SW 1271 (cell line): ENCODE measurements around the gene ANGPTL3.
"Not testable (repeated sequence)": the region's sequence is repeated elsewhere in the genome, so short reads cannot be mapped to it uniquely, and the experiment has no call there.

Experiments
- DNase-seq, 2 experiments: peaks; one replicate each; lab custom pipeline; 2025; lab: John Stamatoyannopoulos, UW

ANGPTL3 gene

DNA sequence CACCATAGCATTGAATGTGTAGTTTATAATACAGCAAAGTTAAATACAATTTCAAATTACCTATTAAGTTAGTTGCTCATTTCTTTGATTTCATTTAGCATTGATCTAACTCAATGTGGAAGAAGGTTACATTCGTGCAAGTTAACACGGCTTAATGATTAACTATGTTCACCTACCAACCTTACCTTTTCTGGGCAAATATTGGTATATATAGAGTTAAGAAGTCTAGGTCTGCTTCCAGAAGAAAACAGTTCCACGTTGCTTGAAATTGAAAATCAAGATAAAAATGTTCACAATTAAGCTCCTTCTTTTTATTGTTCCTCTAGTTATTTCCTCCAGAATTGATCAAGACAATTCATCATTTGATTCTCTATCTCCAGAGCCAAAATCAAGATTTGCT lies at the start of gene ANGPTL3:
ANGPTL3 (plus strand) TSS at position 240 of the 400 bp plus-strand sequence; CDS start at position 287, 47 bp downstream.
- no peak for DNase-seq

GRCh38 chr1:62561306-62561705 lies 36.0 kb upstream of the ANGPTL3 start:
- DNase-seq = no peak

DNA sequence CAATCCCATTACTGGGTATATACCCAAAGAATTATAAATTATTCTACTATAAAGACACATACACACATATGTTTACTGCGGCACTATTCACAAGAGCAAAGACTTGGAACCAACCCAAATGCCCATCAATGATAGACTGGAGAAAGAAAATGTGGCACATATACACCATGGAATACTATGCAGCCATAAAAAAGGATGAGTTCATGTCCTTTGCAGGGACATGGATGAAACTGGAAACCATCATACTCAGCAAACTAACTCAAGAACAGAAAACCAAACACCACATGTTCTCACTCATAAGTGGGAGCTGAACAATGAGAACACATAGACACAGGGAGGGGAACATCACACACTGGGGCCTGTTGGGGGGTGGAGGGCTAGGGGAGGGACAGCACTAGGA lies 30.1 kb upstream of the ANGPTL3 start:
- DNase-seq = not testable (repeated sequence)

GRCh38 chr1:62567926-62568325 lies 29.4 kb upstream of the ANGPTL3 start:
- not testable (repeated sequence) for DNase-seq

DNA sequence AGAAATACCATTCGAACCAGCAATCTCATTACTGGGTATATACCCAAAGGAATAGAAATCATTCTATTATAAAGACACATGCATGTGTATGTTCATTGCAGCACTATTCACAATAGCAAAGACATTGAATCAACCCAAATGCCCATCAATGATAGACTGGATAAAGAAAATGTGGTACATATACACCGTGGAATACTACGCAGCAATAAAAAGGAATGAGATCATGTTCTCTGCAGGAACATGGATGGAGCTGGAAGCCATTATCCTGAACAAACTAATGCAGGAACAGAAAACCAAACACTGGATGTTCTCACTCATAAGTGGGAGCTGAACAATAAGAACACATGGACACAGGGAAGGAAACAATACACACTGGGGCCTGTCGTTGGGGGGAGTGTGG lies 25.8 kb upstream of the ANGPTL3 start:
- not testable (repeated sequence) for DNase-seq

- DNase-seq = no peak
These were observed 24.8 kb upstream of the ANGPTL3 start for GRCh38 chr1:62572476-62572875.

DNA sequence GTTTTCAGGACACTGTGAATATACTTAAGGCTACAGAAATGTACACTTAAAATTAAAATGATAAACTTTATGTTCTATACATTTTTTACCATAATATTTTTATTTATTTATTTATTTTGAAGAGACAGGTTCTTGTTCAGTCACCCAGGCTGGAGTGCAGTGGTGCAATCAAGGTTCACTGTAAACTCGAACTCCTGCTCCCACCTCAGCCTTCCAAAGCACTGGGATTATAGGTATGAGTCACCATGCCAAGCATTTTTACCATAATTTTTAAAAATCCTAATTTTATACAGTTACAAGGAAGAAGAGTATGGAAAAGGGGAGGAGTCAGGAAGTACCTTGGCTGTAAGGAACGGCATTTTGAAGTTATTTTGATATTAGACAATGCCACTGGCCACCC lies 23.6 kb upstream of the ANGPTL3 start:
- no peak for DNase-seq

GRCh38 chr1:62585469-62586155 lies 11.7 kb upstream of the ANGPTL3 start:
- DNase-seq = no peak

GRCh38 chr1:62588000-62588399 lies 9.3 kb upstream of the ANGPTL3 start:
- DNase-seq = no peak

- no peak for DNase-seq
These were observed 8.0 kb upstream of the ANGPTL3 start for GRCh38 chr1:62589321-62589720.

DNA sequence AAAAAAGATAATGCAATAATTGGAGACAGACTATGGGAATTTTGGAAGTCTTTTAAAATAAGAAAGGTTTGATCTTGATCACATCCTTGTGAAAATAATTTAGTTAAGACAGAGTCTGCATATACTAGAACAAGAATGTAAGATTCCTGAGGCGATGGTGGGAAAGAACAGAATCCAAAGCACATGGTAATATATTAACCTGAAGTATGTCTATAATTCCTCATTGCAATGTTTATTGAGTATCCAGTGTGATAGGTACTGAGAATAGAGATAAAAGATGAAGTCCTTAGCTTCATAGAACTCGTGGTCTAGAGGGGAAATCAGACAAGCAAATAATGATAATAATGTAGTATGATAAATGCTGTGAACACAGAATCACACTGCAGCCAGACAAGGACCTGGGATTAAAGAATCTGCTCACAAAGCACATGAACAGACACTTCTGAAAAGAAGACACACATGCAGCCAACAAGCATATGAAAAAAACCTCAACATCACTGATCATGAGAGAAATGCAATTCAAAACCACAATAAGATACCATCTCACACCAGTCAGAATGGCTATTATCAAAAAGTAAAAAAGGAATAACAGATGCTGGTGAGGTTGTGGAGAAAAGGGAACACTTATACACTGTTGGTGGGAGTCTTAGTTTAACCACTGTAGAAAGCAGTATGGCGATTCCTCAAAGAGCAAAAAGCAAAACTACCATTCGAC lies 6.9 kb upstream of the ANGPTL3 start:
- DNase-seq = no peak

DNA sequence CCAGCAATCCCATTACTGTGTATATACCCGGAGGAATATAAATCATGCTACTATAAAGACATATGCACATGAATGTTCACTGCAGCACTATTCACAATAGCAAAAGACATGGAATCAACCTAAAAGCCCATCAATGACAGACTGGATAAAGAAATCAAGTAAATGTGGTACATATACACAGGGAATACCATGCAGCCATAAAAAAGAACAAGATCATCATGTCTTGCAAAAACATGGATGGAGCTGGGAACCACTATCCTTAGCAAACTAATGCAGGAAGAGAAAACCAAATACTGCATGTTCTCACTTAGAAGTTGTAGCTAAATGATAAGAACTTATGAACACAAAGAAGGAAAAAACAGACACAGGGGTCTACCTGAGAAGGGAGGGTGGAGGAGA lies 6.4 kb upstream of the ANGPTL3 start:
- DNase-seq = no peak

DNA sequence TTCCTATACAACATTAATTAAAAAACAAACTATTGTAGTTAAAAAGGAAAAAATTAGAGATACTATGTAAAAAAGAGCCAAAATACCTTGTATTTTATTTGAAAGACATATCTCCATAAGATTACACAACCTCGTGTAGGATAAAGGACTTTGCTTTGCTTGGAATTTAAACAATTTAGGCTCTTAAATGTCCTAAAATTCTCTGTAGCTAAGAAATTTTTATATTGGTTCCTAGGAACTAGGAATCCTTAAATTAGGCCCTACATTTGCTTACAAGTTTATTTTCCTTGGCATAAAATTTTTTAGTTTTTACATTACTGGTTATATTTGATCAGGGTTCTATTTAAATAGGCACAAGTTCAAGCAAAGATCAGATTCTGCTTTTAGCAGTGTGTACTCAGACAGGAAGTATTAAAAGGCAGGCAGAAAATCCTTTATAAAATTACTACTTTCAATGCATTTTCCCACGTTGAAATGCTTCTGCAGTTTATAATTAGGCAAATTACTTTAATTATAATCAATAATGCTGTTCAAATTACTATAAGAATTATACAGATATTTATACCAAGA lies 3.4 kb upstream of the ANGPTL3 start:
- DNase-seq = no peak

- DNase-seq = no peak
These were observed 1.7 kb upstream of the ANGPTL3 start for GRCh38 chr1:62595647-62596046.

DNA sequence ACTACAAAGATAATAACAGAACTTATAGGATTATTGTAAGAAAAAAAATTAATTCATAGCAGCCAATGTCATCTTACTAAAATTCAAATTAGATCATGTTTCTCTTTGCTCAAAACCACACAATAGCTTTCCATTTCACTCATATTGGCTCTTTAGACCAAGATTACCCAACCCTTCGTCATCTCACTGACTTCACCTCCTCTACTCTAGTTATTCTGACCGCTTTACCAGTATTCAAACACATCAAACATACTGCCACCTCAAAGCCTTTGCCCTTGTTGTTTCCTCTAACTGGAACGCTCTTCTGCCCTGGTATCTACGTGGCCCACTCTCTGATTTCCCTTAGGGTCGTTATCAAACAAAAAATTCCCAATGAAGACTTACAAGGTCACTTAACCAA lies 1.7 kb downstream of the ANGPTL3 start:
- no peak for DNase-seq

- DNase-seq = no peak
These were observed 4.1 kb downstream of the ANGPTL3 start for GRCh38 chr1:62601457-62601856.

- DNase-seq = no peak
These were observed 11.6 kb downstream of the ANGPTL3 start for GRCh38 chr1:62608905-62609304.

GRCh38 chr1:62610588-62610987 lies 13.3 kb downstream of the ANGPTL3 start:
- not testable (repeated sequence) for DNase-seq

- DNase-seq = no peak
These were observed 15.4 kb downstream of the ANGPTL3 start for GRCh38 chr1:62612770-62613169.

DNA sequence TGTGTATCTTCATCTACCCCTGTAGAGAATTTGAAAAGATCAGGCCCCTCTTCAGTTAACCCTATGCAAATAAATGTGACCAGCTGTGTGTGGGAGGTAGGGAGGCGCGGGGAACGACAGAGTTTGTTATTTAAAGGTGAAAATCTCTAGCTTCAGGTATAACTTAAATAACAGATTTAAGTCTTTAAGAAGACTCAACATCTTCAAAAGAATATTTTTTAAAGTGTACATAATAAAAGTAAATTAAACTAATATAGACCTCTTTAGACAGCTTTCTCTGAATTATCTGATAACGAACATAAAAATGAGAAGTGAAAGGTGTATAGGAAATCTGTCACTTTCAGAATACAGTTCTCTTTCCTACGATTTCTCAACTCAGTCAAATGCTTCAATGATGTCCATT lies 16.0 kb downstream of the ANGPTL3 start:
- DNase-seq = no peak

DNA sequence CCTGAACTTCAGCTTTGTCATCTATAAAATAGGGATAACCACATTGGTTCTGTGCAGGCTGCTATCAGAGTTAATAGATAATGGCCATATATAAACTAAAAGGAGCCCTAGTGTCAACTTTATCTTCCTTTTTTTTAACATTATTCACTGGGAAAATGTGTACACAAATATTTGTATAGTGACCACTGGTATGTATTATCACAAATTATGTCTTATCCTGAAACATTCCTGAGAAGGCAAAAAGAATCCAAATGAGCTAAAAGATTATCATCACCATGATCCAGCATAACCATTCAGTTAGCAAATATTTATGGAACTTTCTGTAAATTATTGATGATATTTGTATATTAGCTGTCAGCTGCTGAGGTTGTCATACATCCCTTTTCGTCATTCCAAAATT lies 16.6 kb downstream of the ANGPTL3 start:
- DNase-seq = no peak

- DNase-seq = peak; percentile 3 to 27
These were observed 24.6 kb downstream of the ANGPTL3 start for GRCh38 chr1:62621907-62622306.

DNA sequence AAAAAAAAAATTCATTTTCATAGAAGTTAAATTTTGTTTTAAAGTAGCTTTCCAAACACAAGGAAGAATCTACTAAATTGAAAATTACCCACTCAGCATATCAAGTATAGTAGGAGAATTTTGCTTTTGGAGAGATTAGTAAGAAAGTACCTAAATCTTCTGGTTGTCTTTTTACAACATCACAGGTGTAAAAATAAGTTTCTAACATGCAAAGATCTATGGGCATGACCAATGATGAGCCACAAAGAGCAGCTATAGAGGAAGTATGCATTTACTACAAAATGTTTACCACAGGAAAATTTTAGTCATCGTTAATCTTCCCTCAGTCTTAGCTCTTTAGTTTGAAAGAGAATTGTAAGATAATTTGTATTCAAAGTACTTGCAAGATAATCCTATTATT lies 28.1 kb downstream of the ANGPTL3 start:
- no peak for DNase-seq
